Activated CD4-positive, alpha-beta T cell treated with anti-CD3 and anti-CD28 coated beads, Interleukin-2, amount 50 U/mL, for 1 hour (primary cell): ENCODE measurements around the gene MYOM3.

Source experiments
- DNase-seq: peaks from one replicate; pipeline ENCODE4 v3.0.0-alpha.2; 2020

The MYOM3 gene

GRCh38 chr1:24138476-24139221 lies 26.7 kb upstream of the MYOM3 start:
- no peak for DNase-seq

DNA sequence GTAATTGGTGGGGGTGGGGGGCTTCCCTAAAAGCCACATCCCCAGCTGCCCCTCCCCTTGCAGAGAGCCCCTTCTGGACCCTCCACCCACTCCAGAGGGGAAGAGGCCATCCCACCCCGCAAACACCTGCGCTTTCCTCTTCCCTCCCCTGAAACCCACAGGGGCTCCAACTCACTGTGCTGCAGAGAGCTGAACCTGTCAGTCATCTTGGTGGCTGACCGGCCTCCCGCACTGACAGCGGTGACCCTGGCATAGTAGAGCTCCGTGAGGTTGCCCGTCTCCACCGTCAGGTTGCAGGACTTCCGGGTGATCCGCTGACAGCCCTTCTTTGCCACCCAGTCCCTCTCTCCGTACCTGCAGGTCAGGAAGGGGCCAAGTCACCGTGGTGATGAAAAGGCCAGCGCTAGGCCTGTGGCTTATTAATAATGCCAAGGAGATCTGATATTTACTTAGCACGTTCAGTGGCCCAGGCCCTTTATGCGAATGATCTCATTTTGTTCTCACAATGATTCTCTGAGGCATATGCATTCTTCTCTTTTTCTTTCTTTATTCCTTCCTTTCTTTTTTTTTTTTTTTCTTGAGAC lies 25.1 kb upstream of the MYOM3 start:
- no peak for DNase-seq

DNA sequence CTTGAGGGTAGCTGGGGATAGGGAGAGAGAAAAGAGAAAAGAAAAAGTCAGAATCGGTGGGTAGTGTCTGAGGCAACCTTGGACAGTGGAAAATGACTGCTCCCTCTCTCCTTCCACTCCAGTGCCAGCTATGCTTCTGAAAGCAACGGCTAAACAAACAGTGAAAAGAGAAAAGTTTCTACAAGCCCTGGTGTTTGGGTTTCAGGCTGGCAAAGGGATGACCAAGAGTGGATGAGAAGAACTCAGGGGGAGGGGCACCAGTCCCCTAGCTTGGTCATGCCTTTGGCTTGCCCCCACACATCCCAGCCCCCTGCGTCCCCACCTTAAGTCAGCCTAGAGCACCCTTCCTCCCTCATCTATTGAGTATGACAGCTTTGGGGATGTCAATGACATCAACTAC lies 22.4 kb upstream of the MYOM3 start:
- no peak for DNase-seq

- no peak for DNase-seq
Measured at GRCh38 chr1:24133819-24134218, 21.9 kb upstream of the MYOM3 start.

GRCh38 chr1:24130385-24130784 lies 18.4 kb upstream of the MYOM3 start:
- DNase-seq: no peak

DNA sequence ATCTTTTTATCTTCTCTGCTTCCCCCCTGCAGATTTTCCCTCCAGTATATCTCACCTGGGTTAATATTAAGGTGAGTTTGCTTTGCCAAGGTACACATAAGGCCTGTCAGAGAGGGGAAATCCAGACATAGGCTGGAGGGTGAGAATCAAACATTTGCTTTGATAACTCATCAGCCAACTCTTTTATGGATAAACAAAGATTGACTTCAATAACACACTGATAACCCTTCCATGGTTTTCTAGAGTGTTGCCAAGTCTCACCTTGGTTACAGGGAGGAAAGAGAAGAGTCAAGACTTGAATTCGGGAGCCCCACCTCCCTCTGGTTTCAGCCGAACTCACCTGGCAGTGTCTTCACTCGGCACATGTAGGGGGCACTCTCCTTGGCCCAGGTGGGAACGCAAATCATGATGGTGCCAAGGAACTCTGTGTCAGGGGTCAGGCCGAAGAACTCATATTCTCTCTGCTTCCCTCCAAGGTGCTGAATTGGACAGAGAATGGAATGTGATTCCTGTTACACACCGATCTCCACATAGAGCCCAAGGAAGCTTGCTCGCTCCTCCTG lies 15.9 kb upstream of the MYOM3 start:
- DNase-seq: no peak

DNA sequence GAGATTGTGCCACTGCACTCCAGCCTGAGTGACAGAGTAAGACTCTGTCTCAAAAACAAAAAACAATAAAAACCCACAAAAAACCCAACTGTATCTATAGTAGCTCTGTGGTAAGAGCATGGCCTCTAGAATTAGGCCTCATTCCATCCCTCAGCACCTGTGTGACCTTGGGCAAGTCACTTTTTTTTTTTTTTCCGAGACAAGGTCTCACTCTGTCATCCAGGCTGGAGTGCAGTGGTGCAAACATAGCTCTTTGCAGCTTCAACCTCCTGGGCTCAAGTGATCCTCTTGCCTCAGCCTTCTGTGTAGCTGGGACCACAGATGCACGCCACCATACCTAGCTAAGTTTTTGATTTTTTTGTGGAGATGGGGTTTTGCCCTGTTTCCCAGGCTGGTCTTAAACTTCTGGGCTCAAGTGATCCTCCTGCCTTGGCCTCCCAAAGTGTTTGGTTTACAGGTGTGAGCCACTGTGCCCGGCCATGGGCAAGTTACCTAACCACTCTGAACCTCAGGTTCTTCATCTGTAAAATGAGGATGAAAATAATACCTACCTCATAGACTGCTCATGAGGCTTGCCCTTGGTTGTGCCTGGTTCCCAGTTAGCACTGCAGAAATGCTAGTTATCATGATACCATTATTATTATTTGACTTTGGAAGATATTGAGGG lies 15.3 kb upstream of the MYOM3 start:
- no peak for DNase-seq

DNA sequence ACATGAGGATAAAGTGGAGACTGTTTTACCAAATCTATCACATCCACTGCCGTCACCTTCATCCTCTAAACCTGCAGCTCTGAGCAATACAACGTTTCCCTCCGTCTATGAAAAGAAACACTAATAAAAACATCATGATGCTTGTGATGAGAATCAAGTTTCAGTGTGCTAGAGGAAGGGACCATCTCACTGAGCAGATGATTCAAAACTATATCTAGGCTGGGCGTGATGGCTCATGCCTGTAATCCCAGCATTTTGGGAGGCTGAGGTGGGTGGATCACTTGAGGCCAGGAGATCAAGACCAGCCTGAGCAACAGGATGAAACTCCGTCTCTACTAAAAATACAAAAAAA lies 14.7 kb upstream of the MYOM3 start:
- no peak for DNase-seq

GRCh38 chr1:24126018-24126671 lies 14.2 kb upstream of the MYOM3 start:
- DNase-seq: no peak

DNA sequence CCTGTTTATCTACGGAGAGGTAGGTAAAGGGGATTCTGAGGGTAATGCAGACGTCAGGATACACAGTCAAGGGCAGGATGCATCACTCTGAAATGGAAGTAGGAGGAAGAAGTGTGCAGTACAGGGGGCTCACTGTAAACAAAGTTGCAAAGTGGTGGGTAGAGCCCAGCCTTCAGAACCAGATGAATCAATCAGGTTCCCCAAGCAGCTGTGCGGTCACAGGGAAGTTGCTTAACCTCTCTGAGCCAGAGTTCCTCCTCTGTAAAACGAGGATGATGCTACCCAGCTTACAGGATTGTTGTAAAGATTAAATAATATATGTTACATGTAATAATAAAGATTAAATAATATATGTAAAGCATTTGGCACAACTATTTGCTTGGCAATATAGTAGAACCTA lies 13.5 kb upstream of the MYOM3 start:
- DNase-seq: no peak

DNA sequence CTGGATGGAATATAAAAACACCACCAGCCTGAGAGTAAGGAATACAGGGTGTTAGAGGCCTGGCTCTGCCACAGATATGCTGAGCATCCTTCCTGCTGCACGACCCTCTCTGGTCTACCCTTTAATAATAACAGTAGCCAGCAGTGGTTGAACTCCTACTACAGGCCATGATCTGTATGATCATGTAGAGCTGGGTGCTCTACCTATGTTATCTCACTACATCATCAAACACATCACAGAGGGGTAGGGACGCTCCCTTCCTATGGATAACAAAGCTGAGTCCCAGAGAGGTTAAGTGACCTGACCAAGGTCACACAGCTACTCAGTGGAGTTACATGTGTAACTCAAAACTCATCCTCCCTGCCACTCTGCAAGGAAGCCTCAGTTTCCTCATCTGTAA lies 13.0 kb upstream of the MYOM3 start:
- DNase-seq: no peak

GRCh38 chr1:24123611-24124010 lies 11.7 kb upstream of the MYOM3 start:
- no peak for DNase-seq

- DNase-seq: no peak
Measured at GRCh38 chr1:24122776-24123175, 10.8 kb upstream of the MYOM3 start.

- no peak for DNase-seq
Measured at GRCh38 chr1:24121406-24121805, 9.5 kb upstream of the MYOM3 start.

DNA sequence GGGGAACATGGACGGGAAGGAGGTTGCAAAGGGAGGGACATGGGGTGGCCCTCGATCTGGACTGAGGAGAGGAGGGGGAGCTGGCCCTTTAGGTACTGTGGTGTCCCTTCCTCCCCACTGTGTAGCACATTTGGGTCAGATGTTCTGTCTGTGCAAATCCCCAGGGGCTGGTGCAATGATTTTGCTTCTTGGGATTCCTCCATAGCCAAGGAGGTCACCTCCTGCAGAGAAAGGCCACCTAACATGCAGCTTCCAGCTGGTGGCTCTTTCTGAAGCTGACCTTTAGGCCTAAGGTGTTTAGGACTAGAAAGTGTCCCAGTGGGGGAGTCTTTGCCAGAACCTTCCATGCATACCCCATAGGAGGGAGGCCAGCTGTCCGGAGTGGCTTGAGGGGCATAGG lies 9.0 kb upstream of the MYOM3 start:
- DNase-seq: no peak

- no peak for DNase-seq
Measured at GRCh38 chr1:24119859-24120756, 8.2 kb upstream of the MYOM3 start.

GRCh38 chr1:24119489-24119858 lies 7.5 kb upstream of the MYOM3 start:
- no peak for DNase-seq

DNA sequence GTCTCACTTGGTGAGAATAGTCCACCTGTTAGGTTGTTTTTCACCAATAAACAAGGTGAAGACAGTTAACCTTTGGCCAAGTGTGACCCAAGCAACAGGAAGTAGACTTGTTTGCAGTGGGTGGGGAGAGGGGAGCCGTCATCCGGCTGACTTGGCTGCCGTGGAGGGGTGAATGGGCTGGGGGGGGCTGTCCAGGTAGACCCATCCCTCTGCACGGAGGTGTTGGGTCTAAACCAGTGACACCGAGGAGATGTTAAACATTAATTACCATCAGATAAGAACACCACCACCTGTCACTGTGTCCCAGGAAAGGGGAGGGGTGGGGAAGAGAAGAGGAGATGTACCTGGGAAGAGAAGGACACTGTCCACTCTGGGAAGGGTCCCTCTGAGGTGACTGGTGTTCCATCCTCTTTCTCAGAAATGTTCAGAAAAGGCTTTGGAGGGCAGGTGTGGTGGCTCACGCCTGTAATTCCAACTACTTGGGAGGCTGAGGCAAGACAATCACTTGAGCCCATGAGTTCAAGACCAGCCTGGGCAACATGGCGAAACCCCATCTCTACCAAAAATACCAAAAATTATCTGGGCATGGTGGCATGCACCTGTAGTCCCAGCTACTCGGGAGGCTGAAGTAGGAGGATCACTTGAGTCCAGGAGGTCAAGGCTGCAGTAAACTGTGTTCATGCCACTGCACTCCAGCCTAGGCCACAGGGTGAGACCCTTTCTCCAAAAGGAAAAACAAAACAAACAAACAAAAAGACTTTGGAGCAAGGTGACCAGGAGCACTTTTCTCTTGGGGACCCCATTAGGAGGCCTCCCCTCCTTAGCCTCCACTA lies 6.7 kb upstream of the MYOM3 start:
- no peak for DNase-seq

DNA sequence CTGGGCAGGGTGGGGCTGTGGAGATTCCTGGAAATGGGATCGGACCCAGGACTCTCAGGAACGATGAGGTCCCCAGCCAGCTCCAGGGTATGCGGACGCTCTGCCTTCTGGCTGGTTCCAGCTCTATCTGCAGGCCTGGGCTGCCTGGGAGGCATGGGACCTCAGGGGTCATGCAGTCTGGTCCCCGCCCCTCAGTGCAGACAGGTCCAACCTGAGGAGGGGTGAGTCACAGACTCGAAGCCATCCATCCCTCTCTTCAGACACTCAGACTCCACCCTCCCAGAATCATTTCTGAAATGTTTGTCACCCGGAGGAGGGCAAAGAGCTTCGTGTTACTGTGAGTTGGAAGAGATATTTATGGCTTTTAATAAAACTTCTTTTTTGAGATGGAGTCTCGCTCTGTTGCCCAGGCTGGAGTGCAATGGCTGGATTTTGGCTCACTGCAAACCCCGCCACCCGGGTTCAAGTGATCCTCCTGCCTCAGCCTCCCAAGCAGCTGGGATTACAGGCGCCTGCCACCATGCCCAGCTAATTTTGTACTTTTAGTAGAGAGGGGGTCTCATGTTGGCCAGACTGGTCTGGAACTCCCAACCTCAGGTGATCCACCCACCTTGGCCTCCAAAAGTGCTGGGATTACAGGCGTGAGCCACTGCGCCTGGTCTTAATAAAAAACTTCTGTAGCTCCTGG lies 5.9 kb upstream of the MYOM3 start:
- no peak for DNase-seq

GRCh38 chr1:24117132-24117531 lies 5.2 kb upstream of the MYOM3 start:
- no peak for DNase-seq

- DNase-seq: no peak
Measured at GRCh38 chr1:24114753-24115152, 2.8 kb upstream of the MYOM3 start.
